HCT116 (cell line): ENCODE data around the gene CRISP1. TPM values are rescaled to one million over a fixed set of nuclear protein-coding genes. Genes with fewer than 3 reads are reported as not detected.

Experiments
- ATAC-seq: fragments of 200-7000 bp; cut with Tn5 transposase; 2 replicates; pipeline ENCODE4 v1.9.1; 2020; ENCODE audit warnings: mild to moderate bottlenecking, moderate library complexity
- BruUV-seq: library from RNA; stranded (reverse); fragments of 400-500 nt; replicated peaks from 2 replicates; lab custom pipeline; 2021; lab: Mats Ljungman, UMichigan
- CTCF ChIA-PET: fragments of 300-600 bp; sonication (Branson Sonifier 250); formaldehyde crosslinking; loops from one replicate; lab custom pipeline; 2021; ENCODE audit warnings: antibody characterized with exemption; lab: Charles Lee
- POLR2A ChIA-PET: fragments of 300-600, 350-600 bp; sonication (Branson Sonifier 250); formaldehyde crosslinking; loops from one replicate; lab custom pipeline; 2021; ENCODE audit warnings: antibody characterized with exemption; lab: Charles Lee
- RAD21 ChIA-PET, 2 experiments: fragments of 300-600 bp; sonication (Branson Sonifier 250); formaldehyde crosslinking; loops; one replicate each; lab custom pipeline; 2023; ENCODE audit warnings: low total read pairs in 2 of 2; ENCODE audit not compliant: uncharacterized antibody in 2 of 2, unreplicated experiment in 2 of 2, low non-redundant PET in 1 of 2; lab: Charles Lee
- DNase-seq: peaks from one replicate; pipeline ENCODE4 v3.0.0-alpha.2; 2010; ENCODE audit warnings: low read depth, low spot score
- H2AFZ ChIP-seq: fragments of 200-600 bp; shearing (Covaris generic), sonication (generic); 2 replicates; pipeline ENCODE4 v1.6.1; 2017; ENCODE audit warnings: low read depth, mixed run types, mixed read lengths, antibody characterized with exemption, low read length; ENCODE audit not compliant: poor library complexity, severe bottlenecking
- H3K27ac ChIP-seq: 2 replicates; pipeline ENCODE4 v1.5.1; 2012; ENCODE audit warnings: low read depth, low read length
- H3K27me3 ChIP-seq: fragments of 200-600 bp; sonication (generic); 2 replicates; pipeline ENCODE4 v1.6.1; 2016; ENCODE audit warnings: mixed run types, low read length, mixed read lengths; ENCODE audit not compliant: insufficient read depth
- H3K36me3 ChIP-seq, 2 experiments: fragments of 200-500 bp in 1 of 2; fragments of 200-600 bp in 1 of 2; sonication (Bioruptor generic) in 1 of 2; sonication (generic) in 1 of 2; 2 replicates each; pipeline versions ENCODE4 v1.5.1 to v1.6.1; 2014 to 2016; ENCODE audit warnings: low read length in 2 of 2, inconsistent platforms in 1 of 2, mixed read lengths in 1 of 2, mixed run types in 1 of 2; ENCODE audit not compliant: insufficient read depth in 2 of 2, control insufficient read depth in 1 of 2
- H3K4me1 ChIP-seq, 2 experiments: fragments of 200-600 bp in 1 of 2; sonication (generic) in 1 of 2; 2 replicates each; pipeline versions ENCODE4 v1.5.1 to v1.6.1; 2012 to 2017; ENCODE audit warnings: low read length in 2 of 2, inconsistent platforms in 1 of 2, mild to moderate bottlenecking in 1 of 2, mixed read lengths in 1 of 2, mixed run types in 1 of 2, moderate library complexity in 1 of 2; ENCODE audit not compliant: insufficient read depth in 2 of 2, control insufficient read depth in 1 of 2
- H3K4me2 ChIP-seq: fragments of 200-600 bp; sonication (generic); 2 replicates; pipeline ENCODE4 v1.6.1; 2017; ENCODE audit warnings: mixed run types, low read length, mixed read lengths
- H3K4me3 ChIP-seq, 2 experiments: fragments of 200-600 bp in 1 of 2; sonication (generic) in 1 of 2; replicated peaks in 1 of 2; 2 replicates each; pipeline ENCODE4 v1.5.1; 2011 to 2016; ENCODE audit warnings: low read length in 2 of 2, control low read depth in 1 of 2, low read depth in 1 of 2, mild to moderate bottlenecking in 1 of 2, mixed read lengths in 1 of 2, mixed run types in 1 of 2
- H3K79me2 ChIP-seq: fragments of 200-600 bp; sonication (generic); 2 replicates; pipeline ENCODE4 v1.6.1; 2017; ENCODE audit warnings: mild to moderate bottlenecking, mixed run types, low read length, moderate library complexity, mixed read lengths; ENCODE audit not compliant: insufficient read depth
- H3K9ac ChIP-seq: fragments of 200-600 bp; sonication (generic); 2 replicates; pipeline ENCODE4 v1.6.1; 2016; ENCODE audit warnings: low read length, mixed read lengths
- H3K9me2 ChIP-seq: fragments of 200-600 bp; sonication (generic), shearing (Covaris generic); 2 replicates; pipeline ENCODE4 v1.6.1; 2017; ENCODE audit warnings: mixed run types, mild to moderate bottlenecking, moderate library complexity; ENCODE audit not compliant: insufficient read depth
- H3K9me3 ChIP-seq, 2 experiments: fragments of 200-500 bp in 1 of 2; fragments of 200-600 bp in 1 of 2; sonication (Bioruptor generic) in 1 of 2; sonication (generic) in 1 of 2; 2 replicates each; pipeline ENCODE4 v1.6.1; 2014 to 2017; ENCODE audit warnings: low read length in 2 of 2, mixed read lengths in 2 of 2, inconsistent platforms in 1 of 2, low read depth in 1 of 2, mild to moderate bottlenecking in 1 of 2, mixed run types in 1 of 2, moderate library complexity in 1 of 2; ENCODE audit not compliant: control insufficient read depth in 1 of 2, insufficient read depth in 1 of 2
- H4K20me1 ChIP-seq: fragments of 200-600 bp; sonication (generic), shearing (Covaris generic); 2 replicates; pipeline ENCODE4 v1.6.1; 2017; ENCODE audit warnings: mixed run types, mild to moderate bottlenecking, moderate library complexity; ENCODE audit not compliant: insufficient read depth
- EGR1 ChIP-seq: IDR thresholded peaks from 2 replicates; pipeline ENCODE4 v1.6.1; 2012; ENCODE audit warnings: low read depth
- ELF1 ChIP-seq: IDR thresholded peaks from 2 replicates; pipeline ENCODE4 v1.6.1; 2012; ENCODE audit warnings: low read depth, borderline replicate concordance
- FOSL1 ChIP-seq: IDR thresholded peaks from 2 replicates; pipeline ENCODE4 v1.6.1; 2012; ENCODE audit warnings: low read depth
- JUND ChIP-seq: IDR thresholded peaks from 2 replicates; pipeline ENCODE4 v1.6.1; 2012
- POLR2A ChIP-seq: IDR thresholded peaks from 2 replicates; pipeline ENCODE4 v1.7.0; 2011; ENCODE audit warnings: borderline replicate concordance; ENCODE audit not compliant: insufficient read depth, insufficient read length; ENCODE audit errors: extremely low read depth
- SIN3A ChIP-seq: IDR thresholded peaks from 2 replicates; pipeline ENCODE4 v1.6.1; 2012; ENCODE audit warnings: low read depth
- ZNF274 ChIP-seq: fragments of 200-500 bp; sonication (Bioruptor generic); IDR thresholded peaks from 2 replicates; pipeline ENCODE4 v1.6.1; 2014; ENCODE audit warnings: mild to moderate bottlenecking, low read depth, low read length, inconsistent platforms
- intact Hi-C: fragments of 100-400 bp; cut with micrococcal nuclease; formaldehyde crosslinking; loops from 2 replicates; pipeline ENCODE4 v1.10.0; 2022
- total RNA-seq: library from RNA; stranded (reverse); gene quantifications from one replicate; pipeline ENCODE4 v1.2.1, GENCODE V29; 2021; ENCODE audit not compliant: unreplicated experiment
- TF ChIP-seq, protein P1 (sequence below): IDR thresholded peaks from 2 replicates; pipeline ENCODE4 v1.6.1; 2012
- TF ChIP-seq, protein P2 (sequence below): IDR thresholded peaks from 2 replicates; pipeline ENCODE4 v1.6.1; 2012
- TF ChIP-seq, protein P3 (sequence below), 3 experiments: fragments of 200-600 bp in 1 of 3; sonication (generic) in 1 of 3; IDR thresholded peaks in 2 of 3; conservative IDR thresholded peaks in 1 of 3; 2 replicates each; pipeline ENCODE4 v1.5.1; 2012 to 2017; ENCODE audit warnings: low read depth in 2 of 3, low read length in 2 of 3, antibody characterized with exemption in 1 of 3, borderline replicate concordance in 1 of 3, control low read depth in 1 of 3, mild to moderate bottlenecking in 1 of 3, mixed read lengths in 1 of 3, mixed run types in 1 of 3, moderate library complexity in 1 of 3; ENCODE audit not compliant: insufficient read depth in 1 of 3
- TF ChIP-seq, protein P4 (sequence below): IDR thresholded peaks from 2 replicates; pipeline ENCODE4 v1.6.1; 2012; ENCODE audit warnings: low read depth

CRISP1 gene
- total RNA-seq, 1 experiment from 2014 or later, result not detected

DNA sequence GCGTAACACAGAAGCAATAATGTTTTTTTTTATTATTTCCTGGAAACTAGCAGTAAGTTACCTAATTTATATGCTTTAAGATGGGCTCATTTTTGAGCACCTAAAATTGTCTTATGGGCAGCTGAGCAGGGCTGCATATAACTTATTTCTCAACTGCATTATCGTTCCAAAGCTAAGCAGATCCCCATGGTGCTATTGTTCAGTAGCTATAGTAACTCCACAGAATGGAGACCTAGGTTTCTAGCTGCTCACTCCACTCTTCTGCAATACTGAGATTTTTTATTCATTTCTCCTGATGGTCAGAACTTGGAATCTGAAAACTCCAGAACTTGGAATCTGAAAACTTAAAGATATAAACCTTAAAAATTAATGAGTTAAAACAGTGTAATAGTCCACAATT lies 18.7 kb downstream of the CRISP1 start (continued):
- TF ChIP-seq, protein P1, sequence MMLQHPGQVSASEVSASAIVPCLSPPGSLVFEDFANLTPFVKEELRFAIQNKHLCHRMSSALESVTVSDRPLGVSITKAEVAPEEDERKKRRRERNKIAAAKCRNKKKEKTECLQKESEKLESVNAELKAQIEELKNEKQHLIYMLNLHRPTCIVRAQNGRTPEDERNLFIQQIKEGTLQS, result no peak
- no peak for TF ChIP-seq SIN3A
- TF ChIP-seq, protein P2, sequence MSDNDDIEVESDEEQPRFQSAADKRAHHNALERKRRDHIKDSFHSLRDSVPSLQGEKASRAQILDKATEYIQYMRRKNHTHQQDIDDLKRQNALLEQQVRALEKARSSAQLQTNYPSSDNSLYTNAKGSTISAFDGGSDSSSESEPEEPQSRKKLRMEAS, result no peak
- TF ChIP-seq, protein P3, sequence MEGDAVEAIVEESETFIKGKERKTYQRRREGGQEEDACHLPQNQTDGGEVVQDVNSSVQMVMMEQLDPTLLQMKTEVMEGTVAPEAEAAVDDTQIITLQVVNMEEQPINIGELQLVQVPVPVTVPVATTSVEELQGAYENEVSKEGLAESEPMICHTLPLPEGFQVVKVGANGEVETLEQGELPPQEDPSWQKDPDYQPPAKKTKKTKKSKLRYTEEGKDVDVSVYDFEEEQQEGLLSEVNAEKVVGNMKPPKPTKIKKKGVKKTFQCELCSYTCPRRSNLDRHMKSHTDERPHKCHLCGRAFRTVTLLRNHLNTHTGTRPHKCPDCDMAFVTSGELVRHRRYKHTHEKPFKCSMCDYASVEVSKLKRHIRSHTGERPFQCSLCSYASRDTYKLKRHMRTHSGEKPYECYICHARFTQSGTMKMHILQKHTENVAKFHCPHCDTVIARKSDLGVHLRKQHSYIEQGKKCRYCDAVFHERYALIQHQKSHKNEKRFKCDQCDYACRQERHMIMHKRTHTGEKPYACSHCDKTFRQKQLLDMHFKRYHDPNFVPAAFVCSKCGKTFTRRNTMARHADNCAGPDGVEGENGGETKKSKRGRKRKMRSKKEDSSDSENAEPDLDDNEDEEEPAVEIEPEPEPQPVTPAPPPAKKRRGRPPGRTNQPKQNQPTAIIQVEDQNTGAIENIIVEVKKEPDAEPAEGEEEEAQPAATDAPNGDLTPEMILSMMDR (IDR thresholded peaks at IDR 0.05 in 2 of 3, conservative IDR thresholded peaks at IDR 0.05 in 1 of 3; ENCODE audit: borderline replicate concordance in 1 of 3, insufficient read depth in 1 of 3, low read depth in 2 of 3, low read length in 2 of 3), result no peak
- no peak for TF ChIP-seq POLR2A

DNA sequence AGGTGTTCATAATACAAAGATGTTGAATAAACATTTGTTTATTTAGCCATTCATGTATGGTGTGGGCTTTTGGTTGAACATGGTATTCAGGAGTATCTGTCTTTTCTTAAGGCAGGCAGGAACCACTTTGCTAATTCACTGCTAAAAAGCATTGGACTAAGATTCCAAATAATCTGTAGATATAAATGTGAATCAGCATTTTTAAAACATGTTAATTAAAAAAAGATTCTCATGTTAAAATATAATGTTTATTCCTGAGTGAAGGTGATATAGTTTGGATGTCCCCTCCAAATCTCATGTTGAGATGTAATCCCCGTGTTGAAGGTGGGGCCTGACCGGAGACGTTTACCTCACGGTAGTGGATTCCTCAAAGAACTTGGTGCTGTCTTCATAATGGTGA lies 19.3 kb downstream of the CRISP1 start:
- H4K20me1 ChIP-seq, result no peaks in the 10 kb centered on the region

More for the DNA sequence above, 19.3 kb downstream of the CRISP1 start:
- RAD21 ChIA-PET, result no interaction called here
- no peaks in the 10 kb centered on the region for H3K79me2 ChIP-seq
- TF ChIP-seq ZNF274 (no peak), FOSL1 (no peak), EGR1 (no peak), SIN3A (no peak), JUND (no peak), ELF1 (no peak)
- TF ChIP-seq, protein P4, sequence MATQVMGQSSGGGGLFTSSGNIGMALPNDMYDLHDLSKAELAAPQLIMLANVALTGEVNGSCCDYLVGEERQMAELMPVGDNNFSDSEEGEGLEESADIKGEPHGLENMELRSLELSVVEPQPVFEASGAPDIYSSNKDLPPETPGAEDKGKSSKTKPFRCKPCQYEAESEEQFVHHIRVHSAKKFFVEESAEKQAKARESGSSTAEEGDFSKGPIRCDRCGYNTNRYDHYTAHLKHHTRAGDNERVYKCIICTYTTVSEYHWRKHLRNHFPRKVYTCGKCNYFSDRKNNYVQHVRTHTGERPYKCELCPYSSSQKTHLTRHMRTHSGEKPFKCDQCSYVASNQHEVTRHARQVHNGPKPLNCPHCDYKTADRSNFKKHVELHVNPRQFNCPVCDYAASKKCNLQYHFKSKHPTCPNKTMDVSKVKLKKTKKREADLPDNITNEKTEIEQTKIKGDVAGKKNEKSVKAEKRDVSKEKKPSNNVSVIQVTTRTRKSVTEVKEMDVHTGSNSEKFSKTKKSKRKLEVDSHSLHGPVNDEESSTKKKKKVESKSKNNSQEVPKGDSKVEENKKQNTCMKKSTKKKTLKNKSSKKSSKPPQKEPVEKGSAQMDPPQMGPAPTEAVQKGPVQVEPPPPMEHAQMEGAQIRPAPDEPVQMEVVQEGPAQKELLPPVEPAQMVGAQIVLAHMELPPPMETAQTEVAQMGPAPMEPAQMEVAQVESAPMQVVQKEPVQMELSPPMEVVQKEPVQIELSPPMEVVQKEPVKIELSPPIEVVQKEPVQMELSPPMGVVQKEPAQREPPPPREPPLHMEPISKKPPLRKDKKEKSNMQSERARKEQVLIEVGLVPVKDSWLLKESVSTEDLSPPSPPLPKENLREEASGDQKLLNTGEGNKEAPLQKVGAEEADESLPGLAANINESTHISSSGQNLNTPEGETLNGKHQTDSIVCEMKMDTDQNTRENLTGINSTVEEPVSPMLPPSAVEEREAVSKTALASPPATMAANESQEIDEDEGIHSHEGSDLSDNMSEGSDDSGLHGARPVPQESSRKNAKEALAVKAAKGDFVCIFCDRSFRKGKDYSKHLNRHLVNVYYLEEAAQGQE, result no peak
- H3K36me3 ChIP-seq, result no peaks in the 10 kb centered on the region
- ATAC-seq (no peak), DNase-seq (no peak)
- POLR2A ChIA-PET, result no interaction called here
- no peak overlapping the region for H3K27ac ChIP-seq
- intact Hi-C loops, result no loop called here
- no peaks in the 10 kb centered on the region for H3K9me2 ChIP-seq
- H3K9me3 ChIP-seq, result no peaks in the 10 kb centered on the region
- H2AFZ ChIP-seq, result no peak overlapping the region
- BruUV-seq, result no TSS peak
- H3K4me1 ChIP-seq, result no peaks in the 10 kb centered on the region
- CTCF ChIA-PET, result interaction anchor here (1.2 kb wide), 1 partner anchor 314 kb away, joined by 3 read pairs; no protein-coding TSS in a partner anchor
- no peaks in the 10 kb centered on the region for H3K27me3 ChIP-seq
- H3K4me2 ChIP-seq, result no peak overlapping the region
- no peak overlapping the region for H3K9ac ChIP-seq
- H3K4me3 ChIP-seq, result no peak overlapping the region
